Tibial artery (tissue), 4 donors: ENCODE data around the gene SKAP1.
"Not testable (repeated sequence)": the region's sequence is repeated elsewhere in the genome, so short reads cannot be mapped to it uniquely, and the experiment has no call there.

ENCODE experiments used
- DNase-seq, 2 donors: peaks; one replicate each; pipeline ENCODE4 v3.0.0-alpha.2; 2019
- H3K27ac ChIP-seq, 2 donors: fragments of 200-600 bp; sonication (generic) in 1 of 2; 1 replicate in 1 of 2; 2 replicates in 1 of 2; pipeline ENCODE4 v1.5.1; 2018 to 2019; ENCODE audit warnings: mild to moderate bottlenecking in 1 of 2
- H3K27me3 ChIP-seq, 2 donors: fragments of 200-600 bp; sonication (generic) in 1 of 2; one replicate each; pipeline versions ENCODE4 v1.5.1 to v1.6.0; 2016 to 2019
- H3K36me3 ChIP-seq, 3 donors: fragments of 200-600 bp; sonication (generic) in 2 of 3; one replicate each; pipeline ENCODE4 v1.5.1; 2016 to 2019; ENCODE audit warnings: mild to moderate bottlenecking in 2 of 3
- H3K4me1 ChIP-seq, 4 donors: fragments of 200-600 bp; sonication (generic) in 2 of 4; 1 replicate in 3 of 4; 2 replicates in 1 of 4; pipeline ENCODE4 v1.5.1; 2016 to 2019
- H3K4me3 ChIP-seq, 2 donors: fragments of 200-600 bp; sonication (generic) in 1 of 2; 1 replicate in 1 of 2; 2 replicates in 1 of 2; pipeline ENCODE4 v1.5.1; 2018 to 2019; ENCODE audit warnings: mild to moderate bottlenecking in 2 of 2
- H3K9me3 ChIP-seq, 3 donors: fragments of 200-600 bp; sonication (generic) in 1 of 3; one replicate each; pipeline ENCODE4 v1.5.1; 2016 to 2019
- CTCF ChIP-seq, 2 experiments: fragments of 200-600 bp in 1 of 2; fragments of 450-650 bp in 1 of 2; IDR thresholded peaks; one replicate each; pipeline ENCODE4 v1.5.1; 2017 to 2019; ENCODE audit warnings: antibody characterized with exemption in 2 of 2, mild to moderate bottlenecking in 1 of 2, moderate library complexity in 1 of 2
- intact Hi-C: fragments of 100-400 bp; cut with DNase I; formaldehyde crosslinking; loops from one replicate; pipeline ENCODE4 v1.15.0; 2023; ENCODE audit warnings: low total_unique reads

The SKAP1 gene

GRCh38 chr17:48192321-48192731, 237.7 kb downstream of the SKAP1 start:
- no peak for TF ChIP-seq CTCF (IDR thresholded peaks at IDR 0.05)
- Histone ChIP-seq H3K36me3 (no peaks in the 10 kb centered on the region), H3K4me3 (no peak overlapping the region), H3K4me1 (no peaks in the 10 kb centered on the region), H3K27me3 (peaks cover 0 to 50% of the 10 kb centered on the region in 2 donors), H3K27ac (no peak overlapping the region), H3K9me3 (no peaks in the 10 kb centered on the region)
- intact Hi-C loops: no loop called here
- DNase-seq: no peak

GRCh38 chr17:48191362-48191761, 238.7 kb downstream of the SKAP1 start:
- intact Hi-C loops: no loop called here
- TF ChIP-seq CTCF (IDR thresholded peaks at IDR 0.05): no peak
- no peak for DNase-seq
- Histone ChIP-seq H3K36me3 (no peaks in the 10 kb centered on the region), H3K9me3 (no peaks in the 10 kb centered on the region), H3K27me3 (peaks cover 0 to 49% of the 10 kb centered on the region in 2 donors), H3K4me3 (no peak overlapping the region), H3K4me1 (no peaks in the 10 kb centered on the region), H3K27ac (no peak overlapping the region)

- Histone ChIP-seq H3K27ac (no peak overlapping the region), H3K4me1 (no peaks in the 10 kb centered on the region), H3K9me3 (no peaks in the 10 kb centered on the region), H3K36me3 (no peaks in the 10 kb centered on the region), H3K27me3 (peaks cover 0 to 49% of the 10 kb centered on the region in 2 donors), H3K4me3 (no peak overlapping the region)
- intact Hi-C loops: no loop called here
- TF ChIP-seq CTCF (IDR thresholded peaks at IDR 0.05): no peak
- no peak for DNase-seq
Observed at GRCh38 chr17:48190871-48191270, 239.1 kb downstream of the SKAP1 start.

GRCh38 chr17:48187872-48188608, 242.0 kb downstream of the SKAP1 start:
- H3K4me1 ChIP-seq: no peaks in the 10 kb centered on the region

GRCh38 chr17:48186317-48186716, 243.7 kb downstream of the SKAP1 start:
- H3K36me3 ChIP-seq, DNase-seq: not testable (repeated sequence)

More at GRCh38 chr17:48187872-48188608, 242.0 kb downstream of the SKAP1 start:
- peaks cover 0 to 46% of the 10 kb centered on the region in 2 donors for H3K27me3 ChIP-seq
- no peak for TF ChIP-seq CTCF (IDR thresholded peaks at IDR 0.05)
- DNase-seq: no peak
- H3K36me3 ChIP-seq: no peaks in the 10 kb centered on the region
- no peak overlapping the region for H3K4me3 ChIP-seq
- intact Hi-C loops: no loop called here
- H3K9me3 ChIP-seq: no peaks in the 10 kb centered on the region
- no peak overlapping the region for H3K27ac ChIP-seq

GRCh38 chr17:48184721-48185120, 245.3 kb downstream of the SKAP1 start:
- TF ChIP-seq CTCF (IDR thresholded peaks at IDR 0.05): no peak
- Histone ChIP-seq H3K9me3 (no peaks in the 10 kb centered on the region), H3K4me3 (no peak overlapping the region), H3K36me3 (no peaks in the 10 kb centered on the region), H3K27me3 (peaks cover 0 to 52% of the 10 kb centered on the region in 2 donors), H3K4me1 (no peaks in the 10 kb centered on the region), H3K27ac (no peak overlapping the region)
- no peak for DNase-seq
- intact Hi-C loops: no loop called here

More at GRCh38 chr17:48186317-48186716, 243.7 kb downstream of the SKAP1 start:
- H3K9me3 ChIP-seq, H3K4me3 ChIP-seq, H3K27ac ChIP-seq, intact Hi-C loops, H3K4me1 ChIP-seq: not testable (repeated sequence)
- peaks cover 0 to 55% of the 10 kb centered on the region in 2 donors for H3K27me3 ChIP-seq
